ENCODE measurements around the gene OR5AR1. TPM values are rescaled to one million over a fixed set of nuclear protein-coding genes. Genes with fewer than 3 reads are reported as not detected.
"Not testable (repeated sequence)": the region's sequence is repeated elsewhere in the genome, so short reads cannot be mapped to it uniquely, and the experiment has no call there.

Gene OR5AR1
- total RNA-seq (2014; rRNA removed): not detected in 2 replicates
- not detected for polyA plus RNA-seq (2012)

DNA sequence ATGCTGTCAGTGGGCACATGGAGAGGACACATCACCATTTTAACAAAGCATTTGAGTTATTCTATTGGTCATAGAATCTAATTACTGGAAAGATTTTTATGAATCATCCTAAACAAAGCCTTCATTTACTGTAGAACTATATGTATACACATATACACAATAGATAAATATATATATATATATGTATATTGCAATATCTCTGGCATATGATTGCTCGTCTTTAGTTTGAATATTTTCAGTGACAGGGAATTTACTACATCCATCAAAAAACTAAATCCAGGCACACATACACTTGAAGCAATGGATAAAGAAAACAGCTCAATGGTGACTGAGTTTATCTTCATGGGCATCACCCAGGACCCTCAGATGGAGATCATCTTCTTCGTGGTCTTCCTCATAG, at the start of gene OR5AR1:
Gene OR5AR1 (plus strand): TSS at position 301 of the 400 bp plus-strand sequence. CDS start 0 bp downstream, at position 301.
- no peak for DNase-seq (ENCODE audit: low read depth)

DNA sequence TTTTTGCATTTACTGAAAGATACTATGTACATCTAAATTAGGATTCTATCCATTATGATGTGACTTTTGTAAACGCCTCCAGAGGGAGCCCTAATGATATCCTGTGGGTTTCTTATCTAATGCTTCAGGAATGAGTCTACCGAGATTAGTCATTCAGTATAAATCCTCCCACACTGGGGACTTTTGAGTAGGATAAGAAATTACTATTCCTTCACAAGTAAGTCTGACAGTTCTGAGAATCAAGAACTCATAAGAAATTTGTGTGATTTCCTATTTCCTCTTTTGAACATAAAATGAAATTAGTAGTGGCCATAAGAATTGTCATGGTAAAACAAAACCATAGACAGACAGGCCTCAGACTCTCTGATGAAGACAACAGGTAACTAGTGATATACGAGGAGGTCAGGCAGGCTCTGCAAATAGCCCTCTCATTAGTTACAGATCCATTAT, 38.8 kb upstream of the OR5AR1 start:
- peak; percentile 32 for DNase-seq (ENCODE audit: low read depth)

DNA sequence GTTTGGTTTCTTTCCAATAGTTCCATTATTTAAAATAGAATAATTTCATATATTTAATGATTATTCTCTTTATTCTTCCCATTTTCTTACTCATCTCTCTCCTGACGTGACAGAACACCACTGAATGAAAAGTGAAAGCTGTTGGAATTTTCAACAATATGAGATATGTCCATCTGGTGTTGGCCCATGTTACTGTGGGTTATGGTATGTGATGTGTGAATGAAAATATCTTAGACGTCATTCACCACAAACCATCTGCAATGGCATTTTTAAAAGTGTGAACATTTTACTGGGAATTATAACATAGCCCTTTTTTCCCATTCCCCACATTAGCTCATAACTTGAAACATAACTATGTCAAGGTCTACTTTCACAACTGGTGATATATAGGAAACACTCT, 37.5 kb upstream of the OR5AR1 start:
- DNase-seq (ENCODE audit: low read depth): no peak

DNA sequence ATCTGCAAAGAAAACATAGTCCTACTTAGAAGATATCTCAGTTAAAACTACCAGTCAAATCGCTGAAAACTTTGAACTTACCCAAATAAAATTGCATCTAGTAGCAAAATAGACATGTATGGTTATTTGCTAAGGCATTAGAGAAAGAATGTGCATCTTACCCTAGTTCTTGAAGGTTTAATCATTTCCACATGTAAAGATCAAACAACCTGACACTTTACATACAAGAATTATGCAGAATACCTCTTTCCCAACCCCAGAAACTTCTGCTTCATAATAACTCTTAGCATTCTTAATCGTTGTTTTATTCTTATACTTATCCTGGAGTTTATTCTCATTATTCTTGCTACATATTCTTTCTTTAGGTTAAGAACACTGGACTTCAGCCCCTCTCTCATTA, 31.2 kb upstream of the OR5AR1 start:
- DNase-seq (ENCODE audit: low read depth): no peak

DNA sequence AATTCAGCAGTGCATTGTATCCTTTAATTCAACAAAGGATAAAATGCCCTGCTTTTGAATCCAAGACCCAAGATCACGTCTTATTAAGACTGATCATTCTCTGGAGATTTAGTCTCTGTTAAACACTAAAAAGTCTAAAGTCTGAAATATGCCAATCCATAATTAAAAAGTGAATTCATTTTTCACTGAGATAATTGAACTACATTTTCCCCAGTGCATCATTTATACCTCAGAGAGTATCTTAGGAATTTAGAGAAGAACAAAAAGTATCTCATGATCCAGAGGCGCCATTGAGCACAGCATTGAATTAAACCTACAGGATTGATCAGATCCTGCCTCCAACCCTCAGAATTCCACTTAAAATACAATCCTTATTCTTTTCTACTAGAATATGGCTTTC, 26.6 kb upstream of the OR5AR1 start:
- DNase-seq (ENCODE audit: low read depth): no peak

DNA sequence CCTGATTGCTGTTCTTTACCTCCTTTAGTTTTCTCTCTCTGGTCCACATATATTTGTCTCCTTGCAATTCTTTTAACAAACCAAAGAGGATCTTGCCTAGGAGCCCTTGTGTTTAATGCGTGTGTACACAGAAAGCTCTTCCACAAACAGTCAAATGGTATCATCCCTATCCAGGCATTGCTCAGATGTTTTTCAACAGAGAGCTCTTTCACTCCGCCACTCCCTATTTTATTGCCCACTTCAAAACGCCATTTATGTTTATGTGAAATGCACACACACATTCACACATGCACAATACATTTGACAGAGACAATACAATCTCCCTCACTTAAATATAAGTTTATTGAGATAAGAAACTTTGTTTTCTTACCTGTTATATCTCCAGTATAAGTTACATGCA, 26.0 kb upstream of the OR5AR1 start:
- DNase-seq (ENCODE audit: low read depth): no peak

DNA sequence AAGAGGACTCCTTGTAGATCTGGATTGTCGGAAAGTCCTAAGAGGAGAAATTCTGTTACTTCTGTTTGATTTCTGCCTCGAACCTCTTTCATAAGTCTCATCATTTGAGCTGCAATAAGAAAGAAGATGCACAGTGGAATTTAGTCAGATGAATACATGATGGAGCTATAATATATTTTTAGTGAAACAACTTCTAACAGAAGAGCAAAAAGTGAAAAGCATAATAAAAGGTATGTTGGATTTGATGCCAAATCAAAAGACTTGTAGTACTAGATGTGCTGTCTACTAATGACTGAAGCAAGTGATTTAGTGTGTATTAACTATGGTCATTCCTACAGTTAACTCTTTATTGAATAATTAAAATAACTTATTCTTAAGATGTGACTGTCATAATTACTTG, 21.1 kb upstream of the OR5AR1 start, which contains the start of gene OR5AP2:
Gene OR5AP2 (minus strand): TSS at position 101 of the 400 bp plus-strand sequence. CDS start 0 bp downstream, at position 101.
- no peak for DNase-seq (ENCODE audit: low read depth)

DNA sequence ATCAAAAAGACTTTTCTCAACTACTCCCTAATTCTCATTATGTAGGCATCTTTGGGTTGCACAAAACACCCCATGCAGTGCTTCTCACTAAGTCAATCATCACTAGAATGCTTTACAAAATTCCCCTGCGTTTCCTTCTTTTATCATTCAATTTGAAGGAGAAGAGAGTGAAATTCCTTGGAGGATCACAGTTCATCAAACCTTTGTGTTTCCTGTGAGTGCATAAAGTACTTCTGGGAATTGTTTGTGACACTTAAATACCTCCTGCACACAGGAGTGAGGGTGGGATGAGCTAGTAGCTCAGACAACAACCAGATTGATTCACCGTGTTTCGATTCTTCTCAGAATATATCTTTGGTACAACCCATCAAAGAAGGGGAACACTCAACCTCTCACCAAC, 3.7 kb upstream of the OR5AR1 start:
- DNase-seq (ENCODE audit: low read depth): no peak

DNA sequence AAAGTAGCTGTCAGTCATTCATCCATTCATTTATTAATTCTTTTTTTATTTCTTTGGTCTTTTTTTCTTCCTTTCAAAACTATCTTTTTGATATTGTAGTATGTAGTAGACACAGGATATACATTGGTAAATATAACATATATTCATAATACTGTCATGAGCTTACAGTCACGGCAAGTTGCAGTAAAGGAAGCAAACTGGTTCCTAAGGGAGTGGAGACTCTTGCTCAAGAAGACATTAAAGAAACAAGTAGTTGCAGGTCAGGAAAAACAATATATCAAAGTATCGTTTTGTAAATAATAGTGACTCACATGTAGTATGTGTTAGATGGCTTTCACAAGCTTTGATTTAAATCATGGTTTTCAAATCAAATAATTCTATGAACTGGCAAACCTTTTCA, 7.5 kb downstream of the OR5AR1 start:
- DNase-seq (ENCODE audit: low read depth): no peak

DNA sequence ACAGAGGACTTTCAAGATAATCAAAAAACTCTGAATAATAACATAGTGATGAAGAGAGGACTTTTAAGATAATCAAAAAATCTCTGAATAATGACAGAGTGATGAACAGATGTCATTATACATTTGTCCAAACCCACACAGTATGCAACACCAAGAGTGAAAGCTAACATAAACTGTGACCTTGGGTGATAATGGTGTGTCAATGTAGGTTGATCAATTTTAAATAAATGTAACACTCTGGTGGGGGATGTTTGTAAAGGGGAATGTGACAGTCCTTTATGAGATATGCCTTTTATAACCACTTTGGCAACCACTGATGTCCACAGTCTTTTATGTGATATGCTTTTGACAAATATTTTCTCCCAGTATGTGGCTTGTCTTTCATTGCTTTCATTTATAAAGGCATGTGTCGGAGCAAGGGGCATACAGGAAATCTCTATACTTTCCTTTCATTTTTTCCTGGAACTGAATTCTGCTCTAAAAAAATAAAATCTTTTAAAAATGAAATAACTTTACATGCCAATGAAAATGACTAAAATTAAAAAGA, 25.1 kb downstream of the OR5AR1 start:
- DNase-seq (ENCODE audit: low read depth): no peak

DNA sequence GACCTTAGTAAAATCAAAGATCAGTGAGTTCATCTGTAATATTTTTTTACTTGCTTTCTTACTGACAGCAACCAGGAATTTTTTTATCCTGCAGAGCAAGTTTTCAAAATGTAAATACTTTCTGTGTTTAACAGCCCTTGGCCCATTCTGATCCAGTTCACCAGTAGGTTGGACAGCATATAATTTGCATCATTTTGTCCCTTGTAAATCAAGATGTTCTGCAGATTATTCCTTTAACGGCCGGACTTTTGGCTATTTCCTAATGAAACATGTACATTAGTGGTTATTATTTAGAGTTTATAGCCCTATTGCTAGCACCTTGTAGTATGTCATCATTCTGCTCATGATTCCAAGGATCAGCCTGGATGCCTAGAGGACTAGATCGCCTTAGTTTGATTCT, 27.7 kb downstream of the OR5AR1 start:
- DNase-seq (ENCODE audit: low read depth): not testable (repeated sequence)

DNA sequence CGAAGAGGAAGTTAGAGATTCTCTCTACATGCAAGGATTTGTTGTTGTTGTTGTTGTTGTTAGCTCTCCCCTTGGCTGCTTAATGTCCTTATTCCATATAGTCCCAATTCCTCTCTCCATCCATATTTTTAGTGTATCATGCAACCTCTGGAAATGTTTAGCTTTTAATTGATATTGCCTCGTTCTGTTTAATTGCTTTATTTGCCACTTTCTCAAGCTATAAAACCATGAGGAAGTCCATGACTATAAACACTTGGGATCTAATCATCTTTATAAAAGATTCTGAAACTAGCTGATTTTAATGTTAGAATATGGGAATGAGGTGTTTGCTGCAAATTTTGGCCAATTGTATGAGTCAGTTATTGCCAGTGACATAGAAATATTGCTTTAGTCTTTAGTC, 29.9 kb downstream of the OR5AR1 start:
- DNase-seq (ENCODE audit: low read depth): no peak

DNA sequence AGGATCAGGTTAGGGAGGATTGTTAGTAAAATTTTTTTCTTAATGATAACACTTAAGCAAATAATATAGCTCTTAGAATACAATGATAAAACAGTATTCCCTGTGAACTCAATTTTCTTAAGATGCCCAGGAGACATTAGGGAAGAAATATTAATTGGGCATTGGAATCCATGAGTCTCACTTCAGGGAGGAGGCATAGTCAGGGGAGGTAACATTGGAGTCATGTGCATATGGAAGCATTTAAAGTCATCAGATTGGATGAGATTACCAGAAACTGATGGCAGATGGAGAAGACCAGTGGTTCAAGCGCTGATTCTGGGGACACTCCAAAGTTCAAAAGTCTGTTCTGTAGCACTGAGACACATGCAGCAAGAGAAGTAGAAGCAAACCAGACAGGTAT, 35.3 kb downstream of the OR5AR1 start, which contains the start of gene OR9G1:
Gene OR9G1 (plus strand): TSS at position 301 of the 400 bp plus-strand sequence. CDS start 1,293 bp downstream, outside the sequence.
- no peak for DNase-seq (ENCODE audit: low read depth)

DNA sequence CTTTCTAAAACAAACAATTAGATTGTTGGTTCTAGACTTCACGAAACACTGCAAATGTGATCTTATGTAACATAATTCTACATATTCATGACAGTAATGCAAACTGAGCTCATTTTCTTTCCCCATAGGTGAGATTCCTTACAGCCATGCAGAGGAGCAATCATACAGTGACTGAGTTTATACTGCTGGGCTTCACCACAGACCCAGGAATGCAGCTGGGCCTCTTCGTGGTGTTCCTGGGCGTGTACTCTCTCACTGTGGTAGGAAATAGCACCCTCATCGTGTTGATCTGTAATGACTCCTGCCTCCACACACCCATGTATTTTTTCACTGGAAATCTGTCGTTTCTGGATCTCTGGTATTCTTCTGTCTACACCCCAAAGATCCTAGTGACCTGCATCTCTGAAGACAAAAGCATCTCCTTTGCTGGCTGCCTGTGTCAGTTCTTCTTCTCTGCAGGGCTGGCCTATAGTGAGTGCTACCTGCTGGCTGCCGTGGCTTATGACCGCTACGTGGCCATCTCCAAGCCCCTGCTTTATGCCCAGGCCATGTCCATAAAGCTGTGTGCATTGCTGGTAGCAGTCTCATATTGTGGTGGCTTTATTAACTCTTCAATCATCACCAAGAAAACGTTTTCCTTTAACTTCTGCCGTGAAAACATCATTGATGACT, 36.9 kb downstream of the OR5AR1 start:
- no peak for DNase-seq (ENCODE audit: low read depth)

DNA sequence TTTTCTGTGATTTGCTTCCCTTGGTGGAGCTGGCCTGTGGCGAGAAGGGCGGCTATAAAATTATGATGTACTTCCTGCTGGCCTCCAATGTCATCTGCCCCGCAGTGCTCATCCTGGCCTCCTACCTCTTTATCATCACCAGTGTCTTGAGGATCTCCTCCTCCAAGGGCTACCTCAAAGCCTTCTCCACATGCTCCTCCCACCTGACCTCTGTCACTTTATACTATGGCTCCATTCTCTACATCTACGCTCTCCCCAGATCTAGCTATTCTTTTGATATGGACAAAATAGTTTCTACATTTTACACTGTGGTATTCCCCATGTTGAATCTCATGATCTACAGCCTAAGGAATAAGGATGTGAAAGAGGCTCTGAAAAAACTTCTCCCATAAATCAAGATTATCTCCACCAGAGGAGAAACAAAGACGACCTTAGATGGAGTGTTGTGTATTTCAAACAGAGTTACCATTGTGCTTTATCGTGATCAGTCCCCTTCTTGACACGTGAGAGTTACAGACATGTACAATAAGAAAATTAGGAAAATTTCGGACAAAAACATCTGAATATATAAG, 37.5 kb downstream of the OR5AR1 start:
- DNase-seq (ENCODE audit: low read depth): no peak

DNA sequence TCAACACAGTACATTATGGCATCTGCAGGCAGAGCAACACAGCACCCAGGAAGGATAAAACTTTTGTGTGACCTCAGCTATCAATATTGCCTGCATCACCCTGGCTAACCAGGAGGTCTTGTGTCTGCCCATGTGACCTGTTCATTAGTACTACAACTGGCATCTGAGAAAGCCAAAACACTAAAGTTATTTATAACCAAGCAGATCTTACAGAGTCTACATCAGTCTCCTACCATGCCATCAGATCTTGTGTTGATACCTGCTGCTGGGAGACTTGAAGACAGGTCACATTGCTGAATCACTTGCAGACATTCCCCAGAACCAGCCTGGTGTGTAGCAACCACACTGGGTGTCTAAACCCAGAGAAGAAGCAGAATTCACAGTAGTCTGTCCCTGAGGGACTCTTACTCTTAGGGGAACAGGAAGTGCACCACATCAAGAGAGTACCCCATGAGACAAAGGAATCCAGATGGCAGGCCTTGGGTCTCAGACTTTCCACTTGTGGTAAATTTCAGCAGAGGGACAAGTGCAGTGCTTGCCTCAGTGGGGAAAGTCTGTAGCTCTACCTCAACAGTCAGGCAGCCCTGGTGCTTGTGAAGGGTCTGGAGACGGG, 42.4 kb downstream of the OR5AR1 start:
- no peak for DNase-seq (ENCODE audit: low read depth)

DNA sequence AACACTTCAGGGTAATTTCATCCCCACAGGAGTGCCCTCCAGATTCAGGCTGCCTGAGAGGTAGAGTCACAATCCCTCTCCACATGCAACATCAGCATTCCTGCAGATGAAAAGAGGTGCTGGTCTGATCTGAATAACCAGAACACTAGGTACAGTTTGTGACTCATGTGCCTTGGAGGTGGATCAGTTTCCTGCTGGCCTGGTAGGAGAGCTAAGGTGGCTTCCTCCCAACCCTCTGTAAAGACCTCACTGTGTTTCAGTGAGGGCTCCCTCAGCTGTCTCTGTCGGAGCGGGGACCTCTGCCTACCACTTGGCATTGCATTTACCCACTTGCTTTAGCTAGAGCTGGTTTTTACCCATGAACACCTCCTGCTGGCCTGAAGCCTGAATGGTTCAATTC, 43.0 kb downstream of the OR5AR1 start:
- DNase-seq (ENCODE audit: low read depth): no peak

DNA sequence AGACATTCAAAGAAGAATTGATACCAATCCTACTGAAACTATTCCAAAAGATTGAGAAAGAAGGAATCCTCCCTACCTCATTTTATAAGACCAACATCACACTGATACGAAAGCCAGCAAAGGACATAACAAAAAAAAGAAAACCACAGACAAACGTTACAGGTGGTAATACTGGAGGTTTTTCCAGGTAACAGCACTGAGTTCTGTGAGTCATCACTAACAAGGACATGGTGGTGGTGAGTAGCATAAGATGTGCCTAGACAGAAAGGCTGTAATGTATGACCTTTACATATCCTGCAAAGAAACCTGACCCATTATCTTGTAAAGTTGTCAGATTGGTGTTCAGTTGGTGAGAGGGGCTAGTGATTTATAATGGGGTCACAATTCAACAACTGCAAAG, 50.7 kb downstream of the OR5AR1 start:
- no peak for DNase-seq (ENCODE audit: low read depth)
